Caco-2 (cell line): Measurements from ENCODE around the gene CR1. TPM values are rescaled to one million over a fixed set of nuclear protein-coding genes. Genes with fewer than 3 reads are reported as not detected.
"Not testable (repeated sequence)": the region's sequence is repeated elsewhere in the genome, so short reads cannot be mapped to it uniquely, and the experiment has no call there.

Experiments used
- BruUV-seq: library from RNA; stranded (reverse); fragments of 400-500 nt; replicated peaks from 2 replicates; lab custom pipeline; 2021; lab: Mats Ljungman, UMichigan
- CTCF ChIA-PET: fragments of 300-600 bp; sonication (Branson Sonifier 250); formaldehyde crosslinking; loops from one replicate; lab custom pipeline; 2022; ENCODE audit warnings: antibody characterized with exemption; lab: Charles Lee
- POLR2A ChIA-PET: fragments of 300-600 bp; sonication (Branson Sonifier 250); formaldehyde crosslinking; loops from one replicate; lab custom pipeline; 2022; ENCODE audit warnings: antibody characterized with exemption; lab: Charles Lee
- DNase-seq, 2 experiments: peaks; one replicate each; pipeline versions ENCODE4 v3.0.0 to v3.0.0-alpha.2; 2020 to 2022
- H3K27me3 ChIP-seq: replicated peaks from 2 replicates; pipeline ENCODE4 v1.6.0; 2011; ENCODE audit warnings: low read length; ENCODE audit not compliant: control insufficient read depth, insufficient read depth
- H3K36me3 ChIP-seq: 2 replicates; pipeline ENCODE4 v1.5.1; 2011; ENCODE audit warnings: low read length; ENCODE audit not compliant: control insufficient read depth, insufficient read depth
- H3K4me1 ChIP-seq: fragments of 250-450 bp; sonication (Bioruptor Pico); 2 replicates; pipeline ENCODE4 v1.5.1; 2020; ENCODE audit warnings: mild to moderate bottlenecking
- H3K4me3 ChIP-seq: 2 replicates; pipeline ENCODE4 v1.5.1; 2011; ENCODE audit warnings: low read depth, mild to moderate bottlenecking, control low read depth, low read length
- H3K9me3 ChIP-seq: fragments of 250-450 bp; sonication (Bioruptor Pico); 2 replicates; pipeline ENCODE4 v1.5.1; 2020; ENCODE audit warnings: mild to moderate bottlenecking, moderate library complexity
- H3K27ac Mint-ChIP-seq: one replicate; pipeline ENCODE4 v1.8.0; 2022; ENCODE audit warnings: mixed read lengths; ENCODE audit not compliant: unreplicated experiment
- H3K27me3 Mint-ChIP-seq: one replicate; pipeline ENCODE4 v1.8.0; 2022; ENCODE audit warnings: mixed read lengths; ENCODE audit not compliant: insufficient read depth, unreplicated experiment
- H3K36me3 Mint-ChIP-seq: one replicate; pipeline ENCODE4 v1.8.0; 2022; ENCODE audit warnings: mild to moderate bottlenecking, mixed read lengths; ENCODE audit not compliant: insufficient read depth, unreplicated experiment
- H3K4me1 Mint-ChIP-seq: one replicate; pipeline ENCODE4 v1.8.0; 2022; ENCODE audit warnings: low read depth, mixed read lengths; ENCODE audit not compliant: unreplicated experiment
- H3K4me3 Mint-ChIP-seq: one replicate; pipeline ENCODE4 v1.8.0; 2022; ENCODE audit warnings: mild to moderate bottlenecking, moderate library complexity, mixed read lengths; ENCODE audit not compliant: unreplicated experiment
- H3K9me3 Mint-ChIP-seq: one replicate; pipeline ENCODE4 v1.8.0; 2022; ENCODE audit warnings: mixed read lengths; ENCODE audit not compliant: unreplicated experiment
- intact Hi-C: fragments of 100-400 bp; cut with micrococcal nuclease; formaldehyde crosslinking; loops from one replicate; pipeline ENCODE4 v1.10.0; 2022; ENCODE audit not compliant: unreplicated experiment
- total RNA-seq: library from RNA; stranded (reverse); gene quantifications from 2 replicates; pipeline ENCODE4 v1.2.3, GENCODE V29; 2022
- TF ChIP-seq, protein P1 (sequence below), 2 experiments: fragments of 200-600 bp in 1 of 2; IDR thresholded peaks; 1 replicate in 1 of 2; 2 replicates in 1 of 2; pipeline versions ENCODE4 v1.5.1 to v1.8.0; 2011 to 2022; ENCODE audit warnings: antibody characterized with exemption in 1 of 2, control low read depth in 1 of 2, inconsistent platforms in 1 of 2, low read depth in 1 of 2, low read length in 1 of 2, mild to moderate bottlenecking in 1 of 2, moderate library complexity in 1 of 2; ENCODE audit not compliant: insufficient read depth in 1 of 2, severe bottlenecking in 1 of 2, unreplicated experiment in 1 of 2

Gene CR1
- total RNA-seq, 1 experiment from 2014 or later, result not detected

DNA sequence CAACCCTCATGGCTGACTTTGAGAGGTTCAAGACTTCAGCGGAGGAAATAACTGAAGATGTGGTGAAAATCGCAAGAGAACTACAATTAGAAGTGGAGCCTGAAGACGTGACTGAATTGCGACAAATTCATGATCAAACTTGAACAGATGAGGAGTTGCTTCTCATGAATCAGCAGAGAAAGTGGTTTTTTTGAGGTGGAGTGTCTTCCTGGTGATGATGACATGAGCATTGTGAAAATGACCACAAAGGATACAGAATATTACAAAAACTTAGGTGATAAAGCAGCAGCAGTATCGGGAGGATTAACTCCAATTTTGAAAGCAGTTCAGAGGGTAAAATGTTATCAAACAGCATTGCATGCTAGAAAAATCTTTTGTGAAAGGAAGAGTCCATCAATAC lies 40.3 kb downstream of the CR1 start:
- H3K4me1 Mint-ChIP-seq, H3K36me3 Mint-ChIP-seq, H3K27ac Mint-ChIP-seq, H3K4me3 Mint-ChIP-seq, H3K9me3 ChIP-seq, BruUV-seq, CTCF ChIA-PET, H3K4me3 ChIP-seq, H3K9me3 Mint-ChIP-seq, H3K27me3 ChIP-seq, H3K36me3 ChIP-seq, DNase-seq, POLR2A ChIA-PET, H3K4me1 ChIP-seq, intact Hi-C loops, H3K27me3 Mint-ChIP-seq: not testable (repeated sequence)

- H3K27me3 Mint-ChIP-seq, H3K9me3 Mint-ChIP-seq, H3K9me3 ChIP-seq, DNase-seq, H3K4me3 Mint-ChIP-seq, H3K36me3 Mint-ChIP-seq, H3K4me1 Mint-ChIP-seq, H3K36me3 ChIP-seq, CTCF ChIA-PET, intact Hi-C loops, H3K4me1 ChIP-seq, POLR2A ChIA-PET, BruUV-seq, H3K4me3 ChIP-seq, H3K27me3 ChIP-seq, H3K27ac Mint-ChIP-seq: not testable (repeated sequence)
Measured at GRCh38 chr1:207546677-207547357, 50.9 kb downstream of the CR1 start.

- H3K36me3 ChIP-seq, POLR2A ChIA-PET, intact Hi-C loops, H3K4me1 ChIP-seq, H3K27me3 Mint-ChIP-seq, BruUV-seq, CTCF ChIA-PET, H3K4me3 ChIP-seq, H3K27ac Mint-ChIP-seq, H3K4me1 Mint-ChIP-seq, H3K4me3 Mint-ChIP-seq, H3K9me3 Mint-ChIP-seq, H3K27me3 ChIP-seq, H3K9me3 ChIP-seq, DNase-seq, H3K36me3 Mint-ChIP-seq: not testable (repeated sequence)
Measured at GRCh38 chr1:207554823-207555222, 58.9 kb downstream of the CR1 start.

GRCh38 chr1:207565546-207566468 lies 69.8 kb downstream of the CR1 start:
- Histone ChIP-seq H3K9me3 (no peaks in the 10 kb centered on the region), H3K36me3 (no peaks in the 10 kb centered on the region), H3K27me3 (no peaks in the 10 kb centered on the region), H3K4me1 (no peaks in the 10 kb centered on the region), H3K4me3 (no peak overlapping the region)
- CTCF ChIA-PET, result no interaction called here
- H3K4me1 Mint-ChIP-seq, result no peaks in the 10 kb centered on the region
- intact Hi-C loops, result no loop called here
- no peak overlapping the region for H3K27ac Mint-ChIP-seq
- peak in 1 of 2 experiments; percentile 40 for DNase-seq
- no peaks in the 10 kb centered on the region for H3K36me3 Mint-ChIP-seq
- H3K4me3 Mint-ChIP-seq, result no peak overlapping the region
- no peaks in the 10 kb centered on the region for H3K9me3 Mint-ChIP-seq
- POLR2A ChIA-PET, result no interaction called here
- no TSS peak for BruUV-seq
- H3K27me3 Mint-ChIP-seq, result peaks cover 4% of the 10 kb centered on the region
- TF ChIP-seq, protein P1, sequence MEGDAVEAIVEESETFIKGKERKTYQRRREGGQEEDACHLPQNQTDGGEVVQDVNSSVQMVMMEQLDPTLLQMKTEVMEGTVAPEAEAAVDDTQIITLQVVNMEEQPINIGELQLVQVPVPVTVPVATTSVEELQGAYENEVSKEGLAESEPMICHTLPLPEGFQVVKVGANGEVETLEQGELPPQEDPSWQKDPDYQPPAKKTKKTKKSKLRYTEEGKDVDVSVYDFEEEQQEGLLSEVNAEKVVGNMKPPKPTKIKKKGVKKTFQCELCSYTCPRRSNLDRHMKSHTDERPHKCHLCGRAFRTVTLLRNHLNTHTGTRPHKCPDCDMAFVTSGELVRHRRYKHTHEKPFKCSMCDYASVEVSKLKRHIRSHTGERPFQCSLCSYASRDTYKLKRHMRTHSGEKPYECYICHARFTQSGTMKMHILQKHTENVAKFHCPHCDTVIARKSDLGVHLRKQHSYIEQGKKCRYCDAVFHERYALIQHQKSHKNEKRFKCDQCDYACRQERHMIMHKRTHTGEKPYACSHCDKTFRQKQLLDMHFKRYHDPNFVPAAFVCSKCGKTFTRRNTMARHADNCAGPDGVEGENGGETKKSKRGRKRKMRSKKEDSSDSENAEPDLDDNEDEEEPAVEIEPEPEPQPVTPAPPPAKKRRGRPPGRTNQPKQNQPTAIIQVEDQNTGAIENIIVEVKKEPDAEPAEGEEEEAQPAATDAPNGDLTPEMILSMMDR (IDR thresholded peaks at IDR 0.05; ENCODE audit: insufficient read depth in 1 of 2, low read depth in 1 of 2, low read length in 1 of 2, severe bottlenecking in 1 of 2, unreplicated experiment in 1 of 2), result peak; percentile 49 to 53

- DNase-seq, H3K36me3 ChIP-seq, H3K4me1 ChIP-seq, CTCF ChIA-PET, H3K27ac Mint-ChIP-seq, intact Hi-C loops, H3K4me1 Mint-ChIP-seq, POLR2A ChIA-PET, H3K4me3 Mint-ChIP-seq, H3K36me3 Mint-ChIP-seq, H3K9me3 ChIP-seq, H3K27me3 ChIP-seq, H3K9me3 Mint-ChIP-seq, H3K4me3 ChIP-seq, H3K27me3 Mint-ChIP-seq, BruUV-seq: not testable (repeated sequence)
Measured at GRCh38 chr1:207571926-207572325, 76.0 kb downstream of the CR1 start.

GRCh38 chr1:207573074-207573473 lies 77.1 kb downstream of the CR1 start:
- H3K27me3 ChIP-seq, H3K9me3 ChIP-seq, H3K4me1 ChIP-seq, H3K36me3 ChIP-seq, DNase-seq, intact Hi-C loops, POLR2A ChIA-PET, BruUV-seq, H3K27ac Mint-ChIP-seq, H3K4me3 Mint-ChIP-seq, H3K36me3 Mint-ChIP-seq, H3K4me1 Mint-ChIP-seq, H3K27me3 Mint-ChIP-seq, H3K4me3 ChIP-seq, CTCF ChIA-PET, H3K9me3 Mint-ChIP-seq: not testable (repeated sequence)
